ENCODE results near the gene RPS5. TPM values are rescaled to one million over a fixed set of nuclear protein-coding genes. Genes with fewer than 3 reads are reported as not detected.
A peak's percentile ranks its signal among the peaks of the same experiment; 100 is the strongest.

RPS5 gene
- polyA plus RNA-seq, 1 donor (not counting 4 experiments of a cell fraction or from before 2014, with no cell fraction given), result 2,056 TPM

DNA sequence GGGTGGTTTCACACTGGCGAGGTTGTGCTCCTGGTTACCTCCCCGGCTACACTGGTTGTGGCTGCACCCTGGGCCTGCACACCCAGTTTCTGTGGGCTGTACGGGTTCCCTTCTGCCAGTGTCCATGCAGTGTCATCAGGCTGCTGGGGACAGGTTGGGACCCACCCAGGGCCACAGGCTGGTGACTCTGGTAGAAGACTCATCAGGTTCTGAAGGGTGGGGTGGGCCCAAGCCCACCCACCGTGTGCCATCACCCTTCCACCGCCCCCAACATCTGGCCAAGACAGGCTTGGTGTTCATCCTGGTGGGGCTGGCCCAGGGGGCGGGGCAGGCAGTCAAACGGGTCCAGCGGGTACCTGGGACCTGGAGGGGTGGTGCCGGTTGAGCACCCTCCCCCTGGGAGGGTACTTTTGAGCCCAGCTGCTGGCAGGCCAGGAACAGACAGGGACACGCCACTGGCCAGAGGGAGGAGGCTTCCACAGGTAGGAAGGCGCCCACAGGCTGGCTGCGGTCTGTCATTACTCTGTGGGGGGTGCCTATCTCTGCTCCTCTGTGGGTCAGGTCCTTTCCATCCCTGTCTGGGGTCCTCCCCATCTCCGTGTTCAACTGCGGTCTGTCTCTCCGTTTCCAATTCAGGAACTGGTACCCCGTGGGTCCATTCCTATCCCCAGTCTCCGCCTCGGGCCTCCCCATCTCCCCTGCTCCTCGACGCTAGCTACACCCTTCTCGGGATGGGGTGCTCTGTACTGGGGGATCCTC lies 8.3 kb downstream of the RPS5 start, which contains the start of gene RNF225:
RNF225 (plus strand) TSS at position 437 of the 759 bp plus-strand sequence. CDS start 434 bp downstream, outside the sequence.
- Histone ChIP-seq H3K27me3 (ENCODE audit: control insufficient read depth, extremely low read depth, insufficient read depth, low read length) (no peaks in the 10 kb centered on the region), H3K4me3 (ENCODE audit: control insufficient read depth in 2 of 3, extremely low read depth in 1 of 3, insufficient read depth in 2 of 3, low read depth in 1 of 3, low read length in 3 of 3) (peak within 1 kb of the TSS in 1 of 3 experiments; percentile 12), H3K4me1 (ENCODE audit: control insufficient read depth, extremely low read depth, insufficient read depth, low read length) (peaks cover 35% of the 10 kb centered on the region), H4K20me1 (ENCODE audit: control insufficient read depth, extremely low read depth, insufficient read depth, low read length) (peaks cover 40% of the 10 kb centered on the region), H3K9me3 (ENCODE audit: control insufficient read depth, low read depth, low read length) (no peaks in the 10 kb centered on the region), H2AFZ (ENCODE audit: control insufficient read depth, low read length) (no peak within 1 kb of the TSS), H3K9ac (ENCODE audit: control insufficient read depth, extremely low read depth, insufficient read depth, low read length) (no peak within 1 kb of the TSS), H3K4me2 (ENCODE audit: control insufficient read depth, extremely low read depth, insufficient read depth, low read depth, low read length) (peak within 1 kb of the TSS; percentile 29), H3K27ac (ENCODE audit: control insufficient read depth, insufficient read depth, low read length) (peak within 1 kb of the TSS; percentile 25), H3K79me2 (ENCODE audit: control insufficient read depth, insufficient read depth, low read length) (peaks cover 28% of the 10 kb centered on the region), H3K36me3 (ENCODE audit: control insufficient read depth in 2 of 2, extremely low read depth in 1 of 2, insufficient read depth in 2 of 2, low read length in 2 of 2) (peaks cover 22 to 29% of the 10 kb centered on the region in 2 experiments), H3K9me1 (ENCODE audit: control insufficient read depth, extremely low read depth, insufficient read depth, low read length) (peaks cover 5% of the 10 kb centered on the region)
- FAIRE-seq (peak; percentile 48), DNase-seq (ENCODE audit: low read depth, low spot score) (no peak)
- no peak for TF ChIP-seq EZH2 (IDR thresholded peaks at IDR 0.05; ENCODE audit: low read length)
- TF ChIP-seq, protein P1, sequence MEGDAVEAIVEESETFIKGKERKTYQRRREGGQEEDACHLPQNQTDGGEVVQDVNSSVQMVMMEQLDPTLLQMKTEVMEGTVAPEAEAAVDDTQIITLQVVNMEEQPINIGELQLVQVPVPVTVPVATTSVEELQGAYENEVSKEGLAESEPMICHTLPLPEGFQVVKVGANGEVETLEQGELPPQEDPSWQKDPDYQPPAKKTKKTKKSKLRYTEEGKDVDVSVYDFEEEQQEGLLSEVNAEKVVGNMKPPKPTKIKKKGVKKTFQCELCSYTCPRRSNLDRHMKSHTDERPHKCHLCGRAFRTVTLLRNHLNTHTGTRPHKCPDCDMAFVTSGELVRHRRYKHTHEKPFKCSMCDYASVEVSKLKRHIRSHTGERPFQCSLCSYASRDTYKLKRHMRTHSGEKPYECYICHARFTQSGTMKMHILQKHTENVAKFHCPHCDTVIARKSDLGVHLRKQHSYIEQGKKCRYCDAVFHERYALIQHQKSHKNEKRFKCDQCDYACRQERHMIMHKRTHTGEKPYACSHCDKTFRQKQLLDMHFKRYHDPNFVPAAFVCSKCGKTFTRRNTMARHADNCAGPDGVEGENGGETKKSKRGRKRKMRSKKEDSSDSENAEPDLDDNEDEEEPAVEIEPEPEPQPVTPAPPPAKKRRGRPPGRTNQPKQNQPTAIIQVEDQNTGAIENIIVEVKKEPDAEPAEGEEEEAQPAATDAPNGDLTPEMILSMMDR (optimal IDR thresholded peaks at IDR 0.05 in 1 of 3, IDR thresholded peaks at IDR 0.05 in 1 of 3, conservative IDR thresholded peaks at IDR 0.05 in 1 of 3; ENCODE audit: extremely low read depth in 1 of 3, insufficient read depth in 2 of 3, low read length in 3 of 3), result no peak
- dilution Hi-C loops (cut with MboI; ENCODE audit: extremely low pct_ligation_motif_present, low sequenced_read_pairs), result no loop called here

DNA sequence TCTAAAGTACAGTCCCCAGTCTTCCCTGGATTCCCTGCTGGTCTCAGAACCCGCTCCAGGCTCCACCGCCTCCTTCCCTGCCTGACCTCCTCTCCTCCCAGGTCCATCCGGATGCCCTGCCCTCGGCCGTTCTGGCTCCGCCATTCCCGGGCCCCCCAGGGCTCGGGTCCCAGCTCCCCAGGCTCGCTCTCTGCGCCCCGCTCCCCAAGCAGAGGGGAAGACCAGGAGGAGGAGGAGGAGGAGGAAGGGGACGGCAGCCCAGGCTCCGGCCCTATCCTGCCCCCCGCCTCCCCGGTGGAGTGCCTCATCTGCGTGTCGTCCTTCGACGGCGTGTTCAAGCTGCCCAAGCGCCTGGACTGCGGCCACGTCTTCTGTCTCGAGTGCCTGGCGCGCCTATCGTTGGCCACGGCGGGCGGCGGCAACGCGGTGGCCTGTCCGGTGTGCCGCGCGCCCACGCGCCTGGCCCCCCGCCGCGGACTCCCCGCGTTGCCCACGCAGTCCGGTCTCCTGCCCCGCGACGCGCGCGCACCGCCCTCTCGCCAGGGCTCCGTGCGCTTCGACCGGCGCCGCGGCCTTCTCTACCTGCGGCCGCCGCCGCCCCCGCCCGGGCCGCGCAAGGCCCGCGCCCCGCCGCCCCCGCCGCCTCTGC lies 9.0 kb downstream of the RPS5 start:
- H3K79me2 ChIP-seq (ENCODE audit: control insufficient read depth, insufficient read depth, low read length), result peaks cover 21% of the 10 kb centered on the region
- H3K4me1 ChIP-seq (ENCODE audit: control insufficient read depth, extremely low read depth, insufficient read depth, low read length), result peaks cover 38% of the 10 kb centered on the region
- H3K36me3 ChIP-seq (ENCODE audit: control insufficient read depth in 2 of 2, extremely low read depth in 1 of 2, insufficient read depth in 2 of 2, low read length in 2 of 2), result peaks cover 18 to 22% of the 10 kb centered on the region in 2 experiments
- H2AFZ ChIP-seq (ENCODE audit: control insufficient read depth, low read length), result no peak overlapping the region
- no peaks in the 10 kb centered on the region for H3K9me3 ChIP-seq (ENCODE audit: control insufficient read depth, low read depth, low read length)
- DNase-seq (ENCODE audit: low read depth, low spot score) (no peak), FAIRE-seq (no peak)
- H4K20me1 ChIP-seq (ENCODE audit: control insufficient read depth, extremely low read depth, insufficient read depth, low read length), result peaks cover 34% of the 10 kb centered on the region
- dilution Hi-C loops (cut with MboI; ENCODE audit: extremely low pct_ligation_motif_present, low sequenced_read_pairs), result no loop called here
- peak overlapping the region in 1 of 3 experiments; percentile 12 for H3K4me3 ChIP-seq (ENCODE audit: control insufficient read depth in 2 of 3, extremely low read depth in 1 of 3, insufficient read depth in 2 of 3, low read depth in 1 of 3, low read length in 3 of 3)
- peaks cover 5% of the 10 kb centered on the region for H3K9me1 ChIP-seq (ENCODE audit: control insufficient read depth, extremely low read depth, insufficient read depth, low read length)
- TF ChIP-seq EZH2 (IDR thresholded peaks at IDR 0.05; ENCODE audit: low read length), result no peak
- TF ChIP-seq, protein P1 (optimal IDR thresholded peaks at IDR 0.05 in 1 of 3, IDR thresholded peaks at IDR 0.05 in 1 of 3, conservative IDR thresholded peaks at IDR 0.05 in 1 of 3; ENCODE audit: extremely low read depth in 1 of 3, insufficient read depth in 2 of 3, low read length in 3 of 3), result no peak
- H3K27ac ChIP-seq (ENCODE audit: control insufficient read depth, insufficient read depth, low read length), result no peak overlapping the region
- H3K4me2 ChIP-seq (ENCODE audit: control insufficient read depth, extremely low read depth, insufficient read depth, low read depth, low read length), result peak overlapping the region; percentile 29
- H3K9ac ChIP-seq (ENCODE audit: control insufficient read depth, extremely low read depth, insufficient read depth, low read length), result no peak overlapping the region
- no peaks in the 10 kb centered on the region for H3K27me3 ChIP-seq (ENCODE audit: control insufficient read depth, extremely low read depth, insufficient read depth, low read length)

Measured in keratinocyte (primary cell).